GM12874 (cell line): Measurements from ENCODE around the gene MDP1.

ENCODE experiments used
- CTCF ChIP-seq: IDR thresholded peaks from 2 replicates; pipeline ENCODE4 v1.5.1; 2011; ENCODE audit warnings: low read depth, mild to moderate bottlenecking, control low read depth, low read length, moderate library complexity; ENCODE audit not compliant: insufficient read depth

The MDP1 gene

GRCh38 chr14:24232121-24232644 is 16.3 kb upstream of the MDP1 start, which contains the start of gene NEDD8:
TSS of gene NEDD8 (minus strand) at chr14:24232367. CDS start at chr14:24232267, 100 bp downstream.
- no peak for TF ChIP-seq CTCF

GRCh38 chr14:24231263-24232120 is 15.6 kb upstream of the MDP1 start:
- no peak for TF ChIP-seq CTCF

GRCh38 chr14:24228902-24229301 is 13.0 kb upstream of the MDP1 start:
- TF ChIP-seq CTCF = no peak

GRCh38 chr14:24226473-24226872 is 10.6 kb upstream of the MDP1 start:
- no peak for TF ChIP-seq CTCF

GRCh38 chr14:24224618-24225071 is 8.8 kb upstream of the MDP1 start:
- no peak for TF ChIP-seq CTCF

- no peak for TF ChIP-seq CTCF
Measured at GRCh38 chr14:24219521-24219920, 3.7 kb upstream of the MDP1 start.

- TF ChIP-seq CTCF = no peak
Measured at GRCh38 chr14:24219080-24219479, 3.2 kb upstream of the MDP1 start.
